Activated CD8-positive, alpha-beta memory T cell treated with anti-CD3 and anti-CD28 coated beads, Interleukin-2, amount 50 U/mL, for 48 hours (primary cell): ENCODE results near the gene TMEM120A.

Source experiments
- DNase-seq: peaks from one replicate; pipeline ENCODE4 v3.0.0-alpha.2; 2020

The TMEM120A gene

DNA sequence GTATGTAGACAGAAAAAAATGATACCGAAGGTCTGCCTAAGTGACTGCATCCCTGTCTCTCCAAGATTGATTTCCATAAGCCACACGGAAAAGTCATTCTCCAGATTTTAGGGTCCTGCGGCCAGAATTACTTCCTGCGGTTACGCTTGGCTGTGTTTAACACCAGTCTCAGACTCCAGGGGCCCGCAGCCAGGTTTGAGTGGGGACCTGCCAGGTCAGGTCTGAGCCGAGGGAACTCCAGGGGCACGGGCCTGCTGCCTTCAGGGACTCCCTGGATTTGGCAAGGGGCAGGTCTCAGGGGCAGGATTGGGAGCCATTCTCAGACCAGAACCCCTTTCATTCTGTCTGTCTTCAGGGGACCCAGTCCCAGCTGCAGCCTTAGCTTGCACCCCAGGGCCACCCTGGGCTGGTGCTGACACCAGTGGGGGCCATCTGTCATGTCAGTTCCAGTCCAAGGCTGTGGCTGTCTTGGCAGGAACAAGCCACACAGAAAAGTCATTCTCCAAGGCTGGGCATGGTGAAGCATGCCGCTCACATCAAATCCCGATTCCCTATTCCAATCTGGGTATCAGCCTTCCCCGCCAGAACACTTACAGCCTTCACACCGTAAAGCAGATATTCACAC is 39.0 kb downstream of the TMEM120A start:
- DNase-seq = no peak

DNA sequence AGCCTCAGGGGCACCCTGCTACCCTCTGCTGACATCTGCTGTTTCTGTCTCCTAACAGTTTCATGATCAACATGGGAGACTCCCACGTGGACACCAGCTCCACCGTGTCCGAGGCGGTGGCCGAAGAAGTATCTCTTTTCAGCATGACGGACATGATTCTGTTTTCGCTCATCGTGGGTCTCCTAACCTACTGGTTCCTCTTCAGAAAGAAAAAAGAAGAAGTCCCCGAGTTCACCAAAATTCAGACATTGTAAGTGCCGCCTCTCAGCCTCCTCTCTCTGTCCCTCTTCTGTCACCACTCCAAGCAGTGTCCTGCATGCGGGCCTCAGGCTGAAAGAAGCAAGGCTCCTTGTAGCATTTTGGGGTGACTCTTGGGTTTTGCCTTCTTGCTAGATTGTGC is 40.5 kb downstream of the TMEM120A start:
- no peak for DNase-seq

DNA sequence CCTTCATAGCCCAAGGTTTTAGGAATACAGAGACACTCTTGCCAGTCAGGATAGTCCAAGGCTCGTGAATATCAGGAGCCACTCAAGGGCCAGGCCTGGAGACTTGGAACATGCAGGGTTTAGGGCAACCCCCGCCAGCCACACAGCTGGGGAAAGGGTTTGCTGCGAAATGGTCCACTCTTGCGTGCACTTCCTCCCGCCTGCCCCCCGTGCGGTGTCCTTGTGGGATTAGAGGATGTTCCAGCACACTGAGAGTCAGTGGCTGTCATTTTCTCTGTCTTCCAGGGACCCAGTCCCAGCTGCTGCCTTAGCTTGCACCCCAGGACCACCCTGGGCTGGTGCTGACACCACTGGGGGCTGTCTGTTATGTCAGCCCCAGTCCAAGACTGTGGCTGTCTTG is 41.0 kb downstream of the TMEM120A start:
- no peak for DNase-seq

DNA sequence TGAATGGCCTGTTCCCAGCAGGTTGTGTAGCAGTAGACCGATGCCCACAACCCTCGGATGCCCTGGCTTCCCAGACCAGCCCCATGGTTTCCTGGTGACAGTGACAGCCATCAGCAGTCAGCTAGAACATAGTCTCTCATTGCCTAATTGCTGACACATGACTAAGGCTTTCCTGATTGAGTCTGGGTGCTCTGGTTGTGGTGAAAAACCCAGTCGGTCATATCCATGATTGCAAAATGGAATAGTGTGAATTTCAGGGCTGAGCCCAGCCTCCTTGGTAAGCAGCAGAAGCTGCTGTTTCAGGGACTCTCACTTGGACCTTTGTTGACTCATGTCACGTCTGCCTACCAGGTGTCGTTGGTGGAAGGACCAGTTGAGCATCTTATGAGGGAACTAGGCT is 42.9 kb downstream of the TMEM120A start:
- DNase-seq = no peak

DNA sequence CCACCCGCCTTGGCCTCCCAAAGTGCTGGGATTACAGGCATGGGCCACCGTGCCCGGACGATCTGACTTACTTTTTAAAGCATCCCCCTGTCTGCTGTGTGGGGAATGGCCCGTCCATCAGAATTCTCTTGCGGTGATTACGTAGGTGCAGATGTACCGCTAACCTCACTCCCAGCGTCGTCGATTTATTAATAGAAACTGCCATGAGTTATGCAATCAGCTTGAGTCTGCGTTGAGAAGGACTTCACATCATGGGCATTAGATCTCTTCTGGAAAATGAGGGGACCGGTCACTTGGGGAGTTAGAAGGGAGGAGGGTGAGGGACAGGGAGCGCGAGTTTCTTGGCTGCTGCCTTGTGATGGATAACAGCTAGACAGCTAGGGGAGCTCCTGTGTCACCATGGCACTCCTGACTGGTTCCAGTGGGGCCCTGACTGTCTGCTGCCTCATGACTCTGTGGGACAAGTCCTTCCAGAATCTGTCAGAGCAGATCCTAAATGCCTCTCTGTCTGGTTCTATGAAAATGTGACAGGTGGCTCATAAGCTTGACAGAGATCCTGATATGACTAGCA is 44.2 kb downstream of the TMEM120A start:
- no peak for DNase-seq

DNA sequence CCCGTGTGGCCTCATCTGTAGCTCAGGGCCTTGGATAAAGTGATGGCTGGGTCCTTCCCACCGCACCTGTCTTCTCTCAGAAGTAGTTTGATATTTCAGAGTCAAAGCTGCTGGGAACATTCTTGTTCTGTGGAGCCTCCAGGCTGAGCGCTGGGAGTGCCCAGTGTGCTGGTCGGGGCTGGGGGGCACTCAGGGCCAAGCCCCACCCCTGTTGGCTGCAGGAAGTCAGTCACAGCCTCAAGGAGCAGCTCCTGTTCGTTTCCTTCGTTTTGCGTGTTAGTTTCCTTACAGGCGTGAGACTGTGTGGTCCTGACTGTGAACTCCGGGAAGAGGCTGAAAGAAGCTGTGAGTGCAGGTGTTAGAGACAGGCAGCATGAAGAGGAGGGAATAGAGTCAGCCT is 46.2 kb downstream of the TMEM120A start:
- DNase-seq = no peak

DNA sequence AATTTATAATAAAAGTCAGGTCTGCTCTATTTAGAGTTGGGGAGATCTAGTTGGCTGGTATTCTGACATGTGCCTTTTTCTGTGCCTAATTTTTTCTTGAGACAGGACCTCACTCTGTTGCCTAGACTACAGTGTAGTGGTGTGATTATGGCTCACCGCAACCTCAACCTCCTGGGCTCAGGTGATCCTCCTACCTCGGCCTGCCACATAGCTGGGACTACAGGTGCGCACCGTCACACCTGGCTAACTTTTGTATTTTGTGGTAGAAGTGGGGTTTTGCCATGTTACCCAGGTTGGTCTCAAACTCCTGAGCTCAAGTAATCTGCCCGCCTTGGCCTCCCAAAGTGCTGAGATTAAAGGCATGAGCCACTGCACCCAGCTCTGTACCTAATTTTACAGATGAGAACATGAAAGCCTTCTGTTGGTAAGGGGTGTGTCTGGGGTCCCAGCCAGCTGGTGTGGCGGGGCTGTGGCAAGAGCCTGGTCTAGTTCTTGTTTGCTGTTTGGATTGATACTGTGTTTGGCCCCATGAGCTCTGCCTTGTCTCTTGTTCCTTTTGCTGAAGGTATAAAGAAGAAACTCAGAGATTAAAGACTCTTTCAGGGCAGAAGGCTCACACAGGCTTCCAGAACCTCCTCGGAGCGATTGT is 48.1 kb downstream of the TMEM120A start:
- DNase-seq = no peak

DNA sequence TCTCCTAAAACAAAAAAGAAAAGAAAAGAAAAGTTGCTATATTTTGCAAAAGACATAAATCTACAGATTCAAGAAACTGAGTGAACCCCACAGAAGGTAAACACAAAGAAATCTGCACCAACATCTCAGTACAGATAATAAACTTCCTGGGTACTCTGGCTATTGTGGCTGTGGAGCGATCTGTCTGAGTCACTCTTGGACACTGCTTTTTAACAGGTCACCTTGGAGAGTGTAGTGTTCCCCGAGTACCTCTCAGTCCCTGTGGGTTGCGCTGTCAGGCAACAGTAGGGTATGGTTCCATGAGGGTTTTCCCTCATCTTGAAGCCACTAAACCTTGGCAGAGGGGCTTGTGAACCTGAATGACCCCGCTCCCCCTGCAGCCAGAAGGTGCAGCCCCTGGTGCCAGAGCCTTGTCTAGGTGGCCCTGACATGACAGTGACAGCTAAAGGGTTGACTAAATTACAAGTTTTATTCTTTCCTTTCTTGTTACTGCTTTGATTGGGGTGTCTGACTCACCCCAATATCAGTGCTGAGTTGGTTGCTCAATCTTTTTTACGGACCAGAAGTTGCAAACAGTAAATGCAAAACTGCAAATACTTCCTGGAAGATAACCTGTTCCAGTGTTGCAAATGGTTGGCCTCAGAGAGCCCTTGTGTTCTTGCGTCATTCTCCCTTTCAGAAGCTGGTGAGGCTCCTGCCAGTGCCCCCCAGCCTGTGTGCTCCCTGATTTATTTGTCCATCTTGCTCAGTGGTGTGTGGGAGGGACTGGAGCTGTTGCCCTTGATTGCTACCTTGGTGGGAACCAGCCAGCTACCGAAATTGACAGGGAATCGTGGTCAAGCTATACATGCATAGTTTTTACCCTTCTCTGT is 48.9 kb downstream of the TMEM120A start:
- no peak for DNase-seq

DNA sequence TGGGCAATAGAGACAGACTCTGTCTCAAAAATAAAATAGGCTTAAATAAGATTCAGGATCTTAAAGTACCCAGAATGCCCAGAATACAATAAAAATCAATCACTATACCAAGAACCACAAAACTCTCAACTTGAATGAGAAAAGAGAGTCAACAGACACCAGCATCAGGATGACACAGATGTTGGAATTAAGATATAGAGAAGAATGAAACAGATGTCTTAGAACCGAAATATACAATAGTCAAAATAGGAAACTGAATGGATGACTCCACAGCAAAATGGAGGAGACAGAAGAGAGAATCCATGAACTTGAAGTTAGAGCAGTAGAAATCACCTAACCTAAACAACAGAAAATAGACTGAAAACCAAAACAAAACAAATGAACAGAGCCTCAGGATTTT is 49.9 kb downstream of the TMEM120A start:
- no peak for DNase-seq

DNA sequence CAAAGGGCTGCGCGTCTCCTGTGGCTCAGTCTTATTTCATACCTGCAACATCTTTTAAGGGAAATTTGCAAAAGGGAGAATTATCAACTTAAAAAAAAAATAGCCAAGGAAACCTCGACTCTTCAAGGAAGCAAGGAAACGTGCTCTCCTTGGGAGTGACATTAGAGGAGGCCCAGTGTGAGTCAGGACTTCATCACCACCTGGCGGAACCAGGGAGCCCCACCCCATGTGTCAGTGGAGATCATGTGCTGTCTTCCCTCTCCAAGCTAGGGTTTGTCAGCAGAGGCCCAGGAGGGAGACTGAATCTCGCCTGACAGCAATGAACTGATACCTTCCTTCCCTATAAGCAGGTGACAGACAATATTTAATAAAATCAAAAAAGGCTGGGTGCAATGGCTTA is 50.5 kb downstream of the TMEM120A start:
- no peak for DNase-seq

DNA sequence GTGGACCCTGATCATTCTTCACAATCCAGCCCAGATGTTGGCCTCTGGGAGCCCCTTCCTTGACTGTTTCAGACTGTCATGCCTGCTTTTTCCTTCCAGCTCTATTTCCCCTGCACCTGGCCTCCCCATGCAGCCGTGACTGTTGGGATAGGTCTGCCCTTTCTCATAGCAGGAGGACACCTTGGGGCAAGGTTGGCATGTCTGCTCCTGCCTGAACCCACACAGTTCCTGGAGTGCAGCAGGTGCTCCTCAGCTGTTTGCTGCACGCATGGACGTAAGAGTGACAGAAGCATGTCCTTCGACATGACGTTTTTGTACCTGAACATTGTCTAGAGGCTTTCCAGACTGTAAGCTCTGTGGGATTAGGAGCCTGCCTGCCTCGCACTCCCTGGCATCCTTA is 55.5 kb downstream of the TMEM120A start:
- no peak for DNase-seq

DNA sequence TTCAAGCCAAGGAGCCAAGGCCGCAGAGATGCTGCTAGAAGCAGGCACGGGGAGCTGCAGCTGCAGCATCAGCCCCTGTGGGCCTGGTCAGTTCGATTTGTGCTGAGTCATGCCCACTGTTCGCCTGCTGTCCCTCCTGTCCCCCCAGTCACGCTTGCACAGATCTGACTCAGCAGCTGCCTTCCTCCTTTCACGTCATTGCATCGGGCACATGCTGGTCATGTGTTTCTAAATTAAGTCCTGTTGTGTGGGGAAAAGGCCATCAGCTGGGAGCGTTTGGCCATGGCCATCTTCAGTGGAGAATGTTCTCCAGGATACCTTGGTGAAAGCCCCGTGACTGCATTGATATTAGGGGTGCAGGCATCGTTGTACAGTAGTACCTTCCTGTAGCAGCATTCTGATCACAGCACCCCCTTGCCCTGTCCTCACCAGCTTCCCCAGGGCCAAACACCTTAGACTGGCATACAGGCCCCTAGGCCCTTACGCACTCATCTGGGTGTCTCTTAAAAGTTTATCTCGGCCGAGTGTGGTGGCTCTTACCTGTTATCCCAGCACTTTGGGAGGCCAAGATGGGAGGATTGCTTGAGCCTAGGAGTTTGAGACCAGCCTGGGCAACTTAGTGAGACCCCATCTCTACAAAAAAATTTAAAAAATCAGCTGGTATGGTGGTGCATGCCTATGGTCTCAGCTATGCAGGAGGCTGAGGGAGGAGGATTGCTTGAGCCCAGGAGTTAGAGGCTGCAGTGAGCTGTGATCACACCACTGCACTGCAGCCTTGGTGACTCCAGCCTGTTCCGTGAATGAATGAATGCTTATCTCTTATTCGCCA is 56.2 kb downstream of the TMEM120A start:
- DNase-seq = no peak
